CD4-positive, CD25-positive, alpha-beta regulatory T cell (primary cell): ENCODE measurements around the gene OR52M1. TPM values are rescaled to one million over a fixed set of nuclear protein-coding genes. Genes with fewer than 3 reads are reported as not detected.

ENCODE experiments used
- ATAC-seq, 2 donors: fragments of 150-1000 bp; cut with Tn5 transposase; one replicate each; pipeline ENCODE4 v1.10.0; 2021; ENCODE audit warnings: low read depth in 2 of 2, moderate number of reproducible peaks in 2 of 2, moderate library complexity in 1 of 2
- DNase-seq, 3 donors: peaks; one replicate each; pipeline versions ENCODE4 v3.0.0 to v3.0.0-alpha.2; 2012 to 2022; ENCODE audit warnings: mixed read lengths in 1 of 3
- H3K27ac ChIP-seq: one replicate; pipeline ENCODE4 v1.7.0; 2013; ENCODE audit warnings: mild to moderate bottlenecking, low read length; ENCODE audit not compliant: insufficient read depth, poor library complexity, severe bottlenecking
- H3K27me3 ChIP-seq: one replicate; pipeline ENCODE4 v1.7.0; 2013; ENCODE audit warnings: low read length; ENCODE audit not compliant: control insufficient read depth, insufficient read depth
- H3K36me3 ChIP-seq: one replicate; pipeline ENCODE4 v1.7.0; 2013; ENCODE audit warnings: mild to moderate bottlenecking, low read length, moderate library complexity; ENCODE audit not compliant: control insufficient read depth, insufficient read depth
- H3K4me1 ChIP-seq: 2 replicates; pipeline ENCODE4 v1.7.0; 2013; ENCODE audit warnings: mild to moderate bottlenecking, low read length; ENCODE audit not compliant: insufficient read depth, control insufficient read depth, poor library complexity, severe bottlenecking
- H3K4me3 ChIP-seq: one replicate; pipeline ENCODE4 v1.7.0; 2013; ENCODE audit warnings: low read depth, mild to moderate bottlenecking, low read length, moderate library complexity
- H3K9me3 ChIP-seq, 2 experiments: 1 replicate in 1 of 2; 2 replicates in 1 of 2; pipeline ENCODE4 v1.7.0; 2013; ENCODE audit warnings: low read length in 2 of 2, mild to moderate bottlenecking in 1 of 2, moderate library complexity in 1 of 2; ENCODE audit not compliant: control insufficient read depth in 2 of 2
- H3K27ac Mint-ChIP-seq, 3 donors: one replicate each; pipeline ENCODE4 v1.8.0; 2020 to 2022; ENCODE audit warnings: mild to moderate bottlenecking in 3 of 3, mixed read lengths in 3 of 3, moderate library complexity in 2 of 3
- H3K27me3 Mint-ChIP-seq: one replicate; pipeline ENCODE4 v1.8.0; 2022; ENCODE audit warnings: mild to moderate bottlenecking, mixed read lengths
- H3K36me3 Mint-ChIP-seq: one replicate; pipeline ENCODE4 v1.8.0; 2020; ENCODE audit warnings: mixed read lengths
- H3K4me1 Mint-ChIP-seq, 4 donors: one replicate each; pipeline ENCODE4 v1.8.0; 2020 to 2022; ENCODE audit warnings: mixed read lengths in 4 of 4, mild to moderate bottlenecking in 1 of 4
- H3K4me3 Mint-ChIP-seq, 4 donors: one replicate each; pipeline ENCODE4 v1.8.0; 2020 to 2022; ENCODE audit warnings: mild to moderate bottlenecking in 4 of 4, mixed read lengths in 4 of 4, moderate library complexity in 3 of 4
- H3K9me3 Mint-ChIP-seq, 7 donors: one replicate each; pipeline ENCODE4 v1.8.0; 2020 to 2022; ENCODE audit warnings: mixed read lengths in 7 of 7, mild to moderate bottlenecking in 3 of 7, moderate library complexity in 2 of 7
- polyA plus RNA-seq, 4 donors: library from polyadenylated mRNA; unstranded; fragments of 300-500 nt; fragmentation: Illumina TruSeq; gene quantifications; one replicate each; pipeline ENCODE4 v1.2.3, GENCODE V29; 2021
- total RNA-seq: library from RNA; stranded (reverse); gene quantifications from one replicate; pipeline ENCODE4 v1.2.3, GENCODE V29; 2022

The OR52M1 gene
- total and polyA plus RNA-seq, 5 donors from 2014 or later = not detected

DNA sequence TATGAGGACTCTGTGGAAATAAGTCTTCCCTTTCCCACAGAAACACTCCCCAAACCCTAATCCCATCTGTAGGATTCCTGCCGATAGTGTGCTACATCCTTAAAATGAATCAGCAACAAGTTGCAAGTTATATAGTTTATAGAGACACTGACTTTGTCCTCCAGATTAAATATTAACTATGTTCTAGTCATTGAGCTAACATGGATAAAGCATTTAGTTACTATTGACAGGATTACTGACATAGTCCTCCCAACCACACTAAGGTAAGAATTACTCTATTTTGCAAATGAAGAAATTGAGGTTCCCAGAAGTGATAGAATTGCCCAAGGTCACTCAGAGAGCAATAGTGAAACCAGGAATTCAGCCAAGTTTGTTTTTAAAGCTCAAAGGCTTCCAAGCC lies 1.9 kb downstream of the OR52M1 start:
- H3K4me1 Mint-ChIP-seq = no peaks in the 10 kb centered on the region
- H3K4me3 Mint-ChIP-seq = no peak overlapping the region
- Histone ChIP-seq H3K36me3 (no peaks in the 10 kb centered on the region), H3K27ac (no peak overlapping the region), H3K27me3 (no peaks in the 10 kb centered on the region), H3K9me3 (no peaks in the 10 kb centered on the region), H3K4me3 (no peak overlapping the region), H3K4me1 (no peaks in the 10 kb centered on the region)
- no peaks in the 10 kb centered on the region for H3K36me3 Mint-ChIP-seq
- ATAC-seq (no peak), DNase-seq (no peak)
- no peaks in the 10 kb centered on the region for H3K27me3 Mint-ChIP-seq
- no peak overlapping the region for H3K27ac Mint-ChIP-seq
- peaks cover 0 to 2% (median 0%) of the 10 kb centered on the region in 7 donors for H3K9me3 Mint-ChIP-seq

DNA sequence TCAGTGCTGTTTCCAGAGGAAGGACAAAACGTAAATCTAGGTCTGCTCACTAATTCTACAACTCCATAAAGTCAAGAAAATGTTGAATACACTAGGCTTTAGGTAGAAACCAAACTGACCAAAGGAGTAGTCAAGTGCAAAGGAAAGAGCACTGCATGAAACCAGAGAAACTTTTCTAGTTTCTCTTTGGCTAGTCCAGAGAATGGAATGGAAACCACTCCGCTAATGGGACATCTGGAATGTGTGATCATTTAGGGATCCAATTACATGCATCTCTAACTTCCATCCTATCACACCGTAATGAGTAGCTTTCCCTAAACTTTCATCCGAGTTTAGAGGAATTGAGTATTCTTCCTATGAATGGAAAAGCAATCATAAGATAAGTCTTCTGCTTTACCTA lies 2.4 kb downstream of the OR52M1 start:
- peaks cover 0 to 2% (median 0%) of the 10 kb centered on the region in 7 donors for H3K9me3 Mint-ChIP-seq

DNA sequence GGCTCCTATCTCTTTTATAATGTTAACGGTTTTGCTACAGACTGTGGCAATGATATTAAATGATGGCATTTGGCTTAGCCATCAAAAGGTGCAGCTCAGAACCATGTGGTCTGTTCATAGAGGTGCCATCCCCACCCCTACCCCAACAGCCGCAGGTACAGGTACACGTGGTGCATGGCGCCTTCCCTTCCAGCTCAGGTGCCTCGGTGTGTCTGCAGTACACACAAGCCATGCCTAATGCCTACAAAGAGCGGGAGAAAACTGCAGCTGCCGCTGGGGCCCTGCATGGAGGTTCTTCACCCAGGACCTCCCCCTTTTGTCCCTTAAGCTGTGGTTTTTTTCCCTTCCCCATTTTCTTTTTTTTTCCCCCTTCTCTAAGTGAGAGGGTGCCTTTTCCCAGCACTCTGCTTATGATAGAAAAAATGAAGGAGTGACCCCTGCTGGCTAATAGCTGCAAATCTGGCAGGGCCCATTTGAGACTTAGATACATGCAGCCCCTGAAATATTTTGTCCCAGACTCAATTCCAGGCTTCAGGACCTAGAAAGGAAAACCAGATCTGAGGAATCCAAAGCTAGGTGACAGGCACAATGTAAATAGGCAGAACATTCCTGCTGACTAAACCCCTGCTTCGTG lies 6.5 kb downstream of the OR52M1 start:
- no peak for ATAC-seq
- peaks cover 4% of the 10 kb centered on the region for H3K27me3 Mint-ChIP-seq
- Histone ChIP-seq H3K4me3 (no peak overlapping the region), H3K27ac (no peak overlapping the region), H3K27me3 (peaks cover 2% of the 10 kb centered on the region), H3K9me3 (no peaks in the 10 kb centered on the region), H3K36me3 (no peaks in the 10 kb centered on the region), H3K4me1 (no peaks in the 10 kb centered on the region)
- peaks cover 0 to 2% (median 0%) of the 10 kb centered on the region in 7 donors for H3K9me3 Mint-ChIP-seq
- H3K4me1 Mint-ChIP-seq = no peaks in the 10 kb centered on the region
- no peak overlapping the region for H3K27ac Mint-ChIP-seq
- H3K36me3 Mint-ChIP-seq = no peaks in the 10 kb centered on the region
- DNase-seq = no peak
- no peak overlapping the region for H3K4me3 Mint-ChIP-seq

More for the DNA sequence above, 2.4 kb downstream of the OR52M1 start:
- H3K27ac Mint-ChIP-seq = no peak overlapping the region
- H3K4me3 Mint-ChIP-seq = no peak overlapping the region
- Histone ChIP-seq H3K27me3 (no peaks in the 10 kb centered on the region), H3K27ac (no peak overlapping the region), H3K9me3 (no peaks in the 10 kb centered on the region), H3K36me3 (no peaks in the 10 kb centered on the region), H3K4me3 (no peak overlapping the region), H3K4me1 (no peaks in the 10 kb centered on the region)
- ATAC-seq (no peak), DNase-seq (no peak)
- no peaks in the 10 kb centered on the region for H3K36me3 Mint-ChIP-seq
- H3K4me1 Mint-ChIP-seq = no peaks in the 10 kb centered on the region
- no peaks in the 10 kb centered on the region for H3K27me3 Mint-ChIP-seq

GRCh38 chr11:4559527-4560440 lies 14.8 kb downstream of the OR52M1 start:
- peaks cover 2% of the 10 kb centered on the region for H3K27me3 ChIP-seq
- Mint-ChIP-seq H3K27ac (no peak overlapping the region), H3K27me3 (peaks cover 21% of the 10 kb centered on the region), H3K36me3 (no peaks in the 10 kb centered on the region), H3K4me1 (no peaks in the 10 kb centered on the region), H3K9me3 (peaks cover 0 to 12% (median 4%) of the 10 kb centered on the region in 7 donors), H3K4me3 (no peak overlapping the region)
- H3K36me3 ChIP-seq = no peaks in the 10 kb centered on the region
- ATAC-seq (no peak), DNase-seq (no peak)
- H3K4me1 ChIP-seq = no peaks in the 10 kb centered on the region
- H3K9me3 ChIP-seq = no peaks in the 10 kb centered on the region
- no peak overlapping the region for H3K4me3 ChIP-seq
- H3K27ac ChIP-seq = no peak overlapping the region

DNA sequence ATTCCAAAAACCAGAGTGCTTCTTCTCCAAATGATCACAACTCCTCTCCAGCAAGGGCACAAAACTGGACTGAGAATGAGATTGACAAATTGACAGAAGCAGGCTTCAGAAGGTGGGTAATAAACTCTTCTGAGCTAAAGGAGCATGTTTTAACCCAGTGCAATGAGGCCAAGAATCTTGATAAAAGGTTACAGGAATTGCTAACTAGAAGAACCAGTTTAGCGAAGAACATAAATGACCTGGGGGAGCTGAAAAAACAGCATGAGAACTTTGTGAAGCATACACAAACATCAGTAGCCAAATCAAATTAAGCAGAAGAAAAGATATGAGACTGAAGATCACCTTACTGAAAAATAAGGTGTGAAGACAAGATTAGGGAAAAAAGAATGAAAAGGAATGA lies 15.5 kb downstream of the OR52M1 start:
- DNase-seq = no peak
- Histone ChIP-seq H3K27ac (no peak overlapping the region), H3K36me3 (no peaks in the 10 kb centered on the region), H3K4me3 (no peak overlapping the region), H3K9me3 (no peaks in the 10 kb centered on the region), H3K4me1 (no peaks in the 10 kb centered on the region), H3K27me3 (peaks cover 2% of the 10 kb centered on the region)
- H3K27ac Mint-ChIP-seq = no peak overlapping the region
- no peak for ATAC-seq
- H3K27me3 Mint-ChIP-seq = peaks cover 21% of the 10 kb centered on the region
- H3K36me3 Mint-ChIP-seq = no peaks in the 10 kb centered on the region
- peaks cover 0 to 12% (median 4%) of the 10 kb centered on the region in 7 donors for H3K9me3 Mint-ChIP-seq
- H3K4me3 Mint-ChIP-seq = no peak overlapping the region
- no peaks in the 10 kb centered on the region for H3K4me1 Mint-ChIP-seq

- Histone ChIP-seq H3K27me3 (no peaks in the 10 kb centered on the region), H3K27ac (no peak overlapping the region), H3K36me3 (no peaks in the 10 kb centered on the region), H3K4me1 (no peaks in the 10 kb centered on the region), H3K9me3 (no peaks in the 10 kb centered on the region), H3K4me3 (no peak overlapping the region)
- H3K4me3 Mint-ChIP-seq = no peak overlapping the region
- H3K36me3 Mint-ChIP-seq = no peaks in the 10 kb centered on the region
- DNase-seq (no peak), ATAC-seq (no peak)
- peaks cover 0 to 12% (median 4%) of the 10 kb centered on the region in 7 donors for H3K9me3 Mint-ChIP-seq
- H3K27ac Mint-ChIP-seq = no peak overlapping the region
- peaks cover 11% of the 10 kb centered on the region for H3K27me3 Mint-ChIP-seq
- no peaks in the 10 kb centered on the region for H3K4me1 Mint-ChIP-seq
Observed at GRCh38 chr11:4565371-4565770, 20.4 kb downstream of the OR52M1 start.

DNA sequence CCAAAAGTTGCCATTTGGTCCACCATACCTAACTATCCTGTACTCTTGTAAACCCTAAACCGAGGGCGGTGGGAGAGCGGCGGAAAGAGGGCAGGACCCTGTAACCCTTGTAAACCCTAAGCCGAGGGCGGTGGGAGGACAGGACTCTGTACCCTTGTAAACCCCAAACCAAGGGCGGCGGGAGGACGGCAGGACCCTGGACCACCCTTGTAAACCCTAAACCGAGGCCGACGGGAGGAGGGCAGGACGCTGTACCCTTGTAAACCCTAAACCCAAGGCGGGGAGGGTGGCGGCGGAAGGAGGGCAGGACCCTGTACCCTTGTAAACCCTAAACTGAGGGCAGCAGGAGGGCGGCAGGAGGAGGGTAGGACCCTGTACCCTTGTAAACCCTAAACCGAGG lies 24.1 kb downstream of the OR52M1 start:
- ATAC-seq = no peak
- no peaks in the 10 kb centered on the region for H3K4me1 Mint-ChIP-seq
- H3K27me3 Mint-ChIP-seq = peaks cover 11% of the 10 kb centered on the region
- H3K36me3 ChIP-seq = no peaks in the 10 kb centered on the region
- no peak overlapping the region for H3K4me3 Mint-ChIP-seq
- no peaks in the 10 kb centered on the region for H3K4me1 ChIP-seq
- H3K27ac Mint-ChIP-seq = no peak overlapping the region
- H3K9me3 ChIP-seq = no peaks in the 10 kb centered on the region
- no peaks in the 10 kb centered on the region for H3K27me3 ChIP-seq
- no peak overlapping the region for H3K4me3 ChIP-seq
- H3K27ac ChIP-seq = no peak overlapping the region
- no peaks in the 10 kb centered on the region for H3K36me3 Mint-ChIP-seq
- no peak for DNase-seq
- H3K9me3 Mint-ChIP-seq = peaks cover 0 to 5% (median 1%) of the 10 kb centered on the region in 7 donors
